NB4 (cell line): ENCODE measurements around the gene TLCD1.

ENCODE experiments used
- POLR2A ChIP-seq: IDR thresholded peaks from 2 replicates; pipeline ENCODE4 v1.6.1; 2011; ENCODE audit warnings: mild to moderate bottlenecking; ENCODE audit not compliant: insufficient read length; ENCODE audit errors: extremely low read depth
- TF ChIP-seq, protein P1 (sequence below): IDR thresholded peaks from one replicate; pipeline ENCODE4 v1.5.1; 2012; ENCODE audit warnings: low read depth, low read length

DNA sequence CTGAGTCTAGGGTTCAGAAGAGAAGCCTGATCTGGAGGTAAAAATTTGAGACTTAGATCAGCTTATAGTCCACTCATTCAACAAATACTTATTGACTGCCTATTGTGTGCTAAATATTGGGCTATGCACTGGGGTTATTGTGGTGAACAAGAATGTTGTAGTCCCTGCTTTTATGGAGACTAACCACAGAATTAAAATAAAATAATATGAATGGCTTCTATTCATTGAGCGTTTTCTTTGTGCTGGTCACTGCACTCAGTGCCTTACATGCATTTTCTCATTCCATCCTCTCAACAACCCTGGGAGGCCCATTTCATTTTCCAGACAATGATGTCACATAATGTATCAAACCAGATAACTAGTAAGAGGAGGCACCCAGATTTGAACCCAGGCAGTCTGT lies 7.3 kb upstream of the TLCD1 start:
- TF ChIP-seq, protein P1, sequence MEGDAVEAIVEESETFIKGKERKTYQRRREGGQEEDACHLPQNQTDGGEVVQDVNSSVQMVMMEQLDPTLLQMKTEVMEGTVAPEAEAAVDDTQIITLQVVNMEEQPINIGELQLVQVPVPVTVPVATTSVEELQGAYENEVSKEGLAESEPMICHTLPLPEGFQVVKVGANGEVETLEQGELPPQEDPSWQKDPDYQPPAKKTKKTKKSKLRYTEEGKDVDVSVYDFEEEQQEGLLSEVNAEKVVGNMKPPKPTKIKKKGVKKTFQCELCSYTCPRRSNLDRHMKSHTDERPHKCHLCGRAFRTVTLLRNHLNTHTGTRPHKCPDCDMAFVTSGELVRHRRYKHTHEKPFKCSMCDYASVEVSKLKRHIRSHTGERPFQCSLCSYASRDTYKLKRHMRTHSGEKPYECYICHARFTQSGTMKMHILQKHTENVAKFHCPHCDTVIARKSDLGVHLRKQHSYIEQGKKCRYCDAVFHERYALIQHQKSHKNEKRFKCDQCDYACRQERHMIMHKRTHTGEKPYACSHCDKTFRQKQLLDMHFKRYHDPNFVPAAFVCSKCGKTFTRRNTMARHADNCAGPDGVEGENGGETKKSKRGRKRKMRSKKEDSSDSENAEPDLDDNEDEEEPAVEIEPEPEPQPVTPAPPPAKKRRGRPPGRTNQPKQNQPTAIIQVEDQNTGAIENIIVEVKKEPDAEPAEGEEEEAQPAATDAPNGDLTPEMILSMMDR: no peak
- TF ChIP-seq POLR2A: no peak
